ENCODE results near the gene DNM3.

DNA sequence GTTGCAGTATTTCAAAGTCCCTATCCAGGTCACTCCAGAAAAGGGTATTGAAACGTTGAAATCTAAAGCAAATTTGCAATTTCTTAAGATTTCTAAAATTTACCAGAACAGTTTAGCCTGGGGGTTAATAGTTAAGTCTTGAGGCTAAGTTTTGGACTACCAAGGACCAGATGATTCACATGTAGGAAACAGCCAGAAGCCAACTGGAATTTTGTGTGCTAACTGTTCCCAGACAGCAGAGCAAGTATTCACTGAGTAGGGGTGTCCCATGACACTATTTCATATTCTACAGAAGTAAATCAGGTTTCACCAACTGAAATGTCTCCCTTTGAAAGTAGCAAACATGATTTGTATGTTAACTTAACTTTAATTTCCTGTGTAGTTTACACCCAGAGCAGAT is 567.7 kb downstream of the DNM3 start:
- TF ChIP-seq, protein P1, sequence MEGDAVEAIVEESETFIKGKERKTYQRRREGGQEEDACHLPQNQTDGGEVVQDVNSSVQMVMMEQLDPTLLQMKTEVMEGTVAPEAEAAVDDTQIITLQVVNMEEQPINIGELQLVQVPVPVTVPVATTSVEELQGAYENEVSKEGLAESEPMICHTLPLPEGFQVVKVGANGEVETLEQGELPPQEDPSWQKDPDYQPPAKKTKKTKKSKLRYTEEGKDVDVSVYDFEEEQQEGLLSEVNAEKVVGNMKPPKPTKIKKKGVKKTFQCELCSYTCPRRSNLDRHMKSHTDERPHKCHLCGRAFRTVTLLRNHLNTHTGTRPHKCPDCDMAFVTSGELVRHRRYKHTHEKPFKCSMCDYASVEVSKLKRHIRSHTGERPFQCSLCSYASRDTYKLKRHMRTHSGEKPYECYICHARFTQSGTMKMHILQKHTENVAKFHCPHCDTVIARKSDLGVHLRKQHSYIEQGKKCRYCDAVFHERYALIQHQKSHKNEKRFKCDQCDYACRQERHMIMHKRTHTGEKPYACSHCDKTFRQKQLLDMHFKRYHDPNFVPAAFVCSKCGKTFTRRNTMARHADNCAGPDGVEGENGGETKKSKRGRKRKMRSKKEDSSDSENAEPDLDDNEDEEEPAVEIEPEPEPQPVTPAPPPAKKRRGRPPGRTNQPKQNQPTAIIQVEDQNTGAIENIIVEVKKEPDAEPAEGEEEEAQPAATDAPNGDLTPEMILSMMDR (conservative IDR thresholded peaks at IDR 0.05; ENCODE audit: low read depth, low read length) = no peak
- TF ChIP-seq EZH2 (IDR thresholded peaks at IDR 0.05; ENCODE audit: borderline replicate concordance, low read depth, low read length, poor library complexity, severe bottlenecking) = no peak

Data from A673 (cell line).